ENCODE data around the gene CXXC5. TPM values are rescaled to one million over a fixed set of nuclear protein-coding genes. Genes with fewer than 3 reads are reported as not detected.
"Not testable (repeated sequence)": the region's sequence is repeated elsewhere in the genome, so short reads cannot be mapped to it uniquely, and the experiment has no call there.

Gene CXXC5
- total RNA-seq, 2 donors from 2014 or later = 58.5 to 62.5 TPM

GRCh38 chr5:139611703-139612584 is 36.2 kb upstream of the CXXC5 start:
- DNase-seq (ENCODE audit: low spot score) = no peak

GRCh38 chr5:139619861-139620260 is 28.3 kb upstream of the CXXC5 start:
- DNase-seq (ENCODE audit: low spot score) = no peak
- Histone ChIP-seq H3K27me3 (replicated peaks; ENCODE audit: insufficient read depth) (no peaks in the 10 kb centered on the region), H3K27ac (no peak overlapping the region), H3K4me3 (no peak overlapping the region), H3K9me3 (no peaks in the 10 kb centered on the region), H3K4me1 (ENCODE audit: control insufficient read depth in 1 of 2, low read depth in 2 of 2) (no peaks in the 10 kb centered on the region), H3K36me3 (peaks cover 12% of the 10 kb centered on the region)
- ATAC-seq (ENCODE audit: insufficient number of reproducible peaks, low FRiP score, low read depth) = no peak
- TF ChIP-seq, protein P1, sequence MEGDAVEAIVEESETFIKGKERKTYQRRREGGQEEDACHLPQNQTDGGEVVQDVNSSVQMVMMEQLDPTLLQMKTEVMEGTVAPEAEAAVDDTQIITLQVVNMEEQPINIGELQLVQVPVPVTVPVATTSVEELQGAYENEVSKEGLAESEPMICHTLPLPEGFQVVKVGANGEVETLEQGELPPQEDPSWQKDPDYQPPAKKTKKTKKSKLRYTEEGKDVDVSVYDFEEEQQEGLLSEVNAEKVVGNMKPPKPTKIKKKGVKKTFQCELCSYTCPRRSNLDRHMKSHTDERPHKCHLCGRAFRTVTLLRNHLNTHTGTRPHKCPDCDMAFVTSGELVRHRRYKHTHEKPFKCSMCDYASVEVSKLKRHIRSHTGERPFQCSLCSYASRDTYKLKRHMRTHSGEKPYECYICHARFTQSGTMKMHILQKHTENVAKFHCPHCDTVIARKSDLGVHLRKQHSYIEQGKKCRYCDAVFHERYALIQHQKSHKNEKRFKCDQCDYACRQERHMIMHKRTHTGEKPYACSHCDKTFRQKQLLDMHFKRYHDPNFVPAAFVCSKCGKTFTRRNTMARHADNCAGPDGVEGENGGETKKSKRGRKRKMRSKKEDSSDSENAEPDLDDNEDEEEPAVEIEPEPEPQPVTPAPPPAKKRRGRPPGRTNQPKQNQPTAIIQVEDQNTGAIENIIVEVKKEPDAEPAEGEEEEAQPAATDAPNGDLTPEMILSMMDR (IDR thresholded peaks at IDR 0.05) = no peak

More at GRCh38 chr5:139611703-139612584, 36.2 kb upstream of the CXXC5 start:
- Histone ChIP-seq H3K27me3 (replicated peaks; ENCODE audit: insufficient read depth) (no peaks in the 10 kb centered on the region), H3K27ac (no peak overlapping the region), H3K36me3 (no peaks in the 10 kb centered on the region), H3K9me3 (no peaks in the 10 kb centered on the region), H3K4me3 (no peak overlapping the region), H3K4me1 (ENCODE audit: control insufficient read depth in 1 of 2, low read depth in 2 of 2) (peaks cover 0 to 19% of the 10 kb centered on the region in 2 donors)
- TF ChIP-seq, protein P1 (IDR thresholded peaks at IDR 0.05) = no peak
- ATAC-seq (ENCODE audit: insufficient number of reproducible peaks, low FRiP score, low read depth) = no peak

GRCh38 chr5:139625398-139625797 is 22.8 kb upstream of the CXXC5 start:
- not testable (repeated sequence) for H3K27ac ChIP-seq; H3K9me3 ChIP-seq; ATAC-seq (ENCODE audit: insufficient number of reproducible peaks, low FRiP score, low read depth); H3K4me1 ChIP-seq (ENCODE audit: control insufficient read depth in 1 of 2, low read depth in 2 of 2); H3K4me3 ChIP-seq; DNase-seq (ENCODE audit: low spot score); H3K27me3 ChIP-seq (replicated peaks; ENCODE audit: insufficient read depth)
- peaks cover 22% of the 10 kb centered on the region for H3K36me3 ChIP-seq

- no peak for DNase-seq (ENCODE audit: low spot score)
- H3K36me3 ChIP-seq = peaks cover 10% of the 10 kb centered on the region
These were observed 17.3 kb upstream of the CXXC5 start for GRCh38 chr5:139630855-139631254.

GRCh38 chr5:139631520-139632165 is 16.5 kb upstream of the CXXC5 start:
- DNase-seq (ENCODE audit: low spot score) (no peak), ATAC-seq (ENCODE audit: insufficient number of reproducible peaks, low FRiP score, low read depth) (no peak)
- H3K36me3 ChIP-seq = peaks cover 6% of the 10 kb centered on the region
- H3K9me3 ChIP-seq = no peaks in the 10 kb centered on the region
- H3K27ac ChIP-seq = no peak overlapping the region
- H3K4me1 ChIP-seq (ENCODE audit: control insufficient read depth in 1 of 2, low read depth in 2 of 2) = peaks cover 8 to 13% of the 10 kb centered on the region in 2 donors
- no peaks in the 10 kb centered on the region for H3K27me3 ChIP-seq (replicated peaks; ENCODE audit: insufficient read depth)
- no peak overlapping the region for H3K4me3 ChIP-seq
- TF ChIP-seq, protein P1 (IDR thresholded peaks at IDR 0.05) = no peak

More at GRCh38 chr5:139630855-139631254, 17.3 kb upstream of the CXXC5 start:
- H3K4me1 ChIP-seq (ENCODE audit: control insufficient read depth in 1 of 2, low read depth in 2 of 2) = peaks cover 1 to 5% of the 10 kb centered on the region in 2 donors
- no peak overlapping the region for H3K27ac ChIP-seq
- no peak overlapping the region for H3K4me3 ChIP-seq
- ATAC-seq (ENCODE audit: insufficient number of reproducible peaks, low FRiP score, low read depth) = no peak
- TF ChIP-seq, protein P1 (IDR thresholded peaks at IDR 0.05) = no peak
- no peaks in the 10 kb centered on the region for H3K9me3 ChIP-seq
- no peaks in the 10 kb centered on the region for H3K27me3 ChIP-seq (replicated peaks; ENCODE audit: insufficient read depth)

All from thoracic aorta (tissue), 2 donors.